BLaER1 (cell line): ENCODE results near the gene NPBWR2.

Source experiments
- H3K27ac ChIP-seq: shearing (Covaris generic); formaldehyde crosslinking; 2 replicates; pipeline ENCODE4 v1.8.1; 2022
- H3K27me3 ChIP-seq: shearing (Covaris generic); formaldehyde crosslinking; 2 replicates; pipeline ENCODE4 v1.8.1; 2022
- H3K36me3 ChIP-seq: shearing (Covaris generic); formaldehyde crosslinking; 2 replicates; pipeline ENCODE4 v1.8.1; 2022
- H3K4me1 ChIP-seq: shearing (Covaris generic); formaldehyde crosslinking; 2 replicates; pipeline ENCODE4 v1.8.1; 2022
- H3K4me2 ChIP-seq: shearing (Covaris generic); formaldehyde crosslinking; 2 replicates; pipeline ENCODE4 v1.8.1; 2022
- H3K4me3 ChIP-seq: shearing (Covaris generic); formaldehyde crosslinking; 2 replicates; pipeline ENCODE4 v1.8.1; 2022
- H3K9ac ChIP-seq: shearing (Covaris generic); formaldehyde crosslinking; 2 replicates; pipeline ENCODE4 v1.8.1; 2022
- H3K9me3 ChIP-seq: shearing (Covaris generic); formaldehyde crosslinking; 2 replicates; pipeline ENCODE4 v1.8.1; 2022
- H4K20me1 ChIP-seq: shearing (Covaris generic); formaldehyde crosslinking; 2 replicates; pipeline ENCODE4 v1.8.1; 2022
- Cebpa-rat ChIP-seq: shearing (Covaris generic); IDR thresholded peaks from 2 replicates; pipeline ENCODE4 v1.8.1; 2022

The NPBWR2 gene

DNA sequence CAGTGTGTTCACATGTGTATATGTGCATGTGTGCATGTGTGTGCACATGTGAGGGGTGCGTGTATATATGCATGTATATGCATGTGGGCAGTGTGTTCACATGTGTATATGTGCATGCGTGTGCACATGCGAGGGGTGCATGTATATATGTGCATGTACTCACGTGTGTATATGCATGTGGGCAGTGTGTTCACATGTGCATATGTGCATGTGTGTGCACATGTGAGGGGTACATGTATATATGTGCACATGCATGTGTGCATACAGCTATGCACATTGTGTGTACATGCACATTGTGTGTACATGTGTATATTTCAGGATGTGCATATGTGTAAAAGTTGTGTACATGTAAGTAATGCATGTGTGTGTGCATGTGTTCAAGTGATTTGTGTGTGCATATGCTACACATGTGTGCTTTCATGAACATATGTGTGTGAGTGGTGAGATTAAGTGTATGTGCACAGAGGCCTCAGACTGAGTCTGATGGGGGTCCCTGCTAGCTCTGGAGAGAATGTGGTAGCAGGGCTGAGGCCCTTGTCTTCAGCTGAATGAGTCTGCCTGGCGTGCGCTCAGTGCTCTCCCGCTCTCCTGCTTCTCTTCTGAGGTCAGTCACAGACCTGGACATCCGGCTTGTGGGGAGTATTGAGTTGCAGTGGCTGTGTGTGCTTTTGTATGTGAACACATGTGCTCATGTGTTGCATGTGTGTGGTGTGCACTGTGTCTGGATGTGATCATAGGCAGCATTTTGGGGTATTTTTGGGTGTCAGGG lies 37.0 kb upstream of the NPBWR2 start:
- H3K4me3 ChIP-seq: no peak overlapping the region
- no peaks in the 10 kb centered on the region for H3K36me3 ChIP-seq
- TF ChIP-seq Cebpa-rat: no peak
- H3K9me3 ChIP-seq: peaks cover 14% of the 10 kb centered on the region
- H3K9ac ChIP-seq: no peak overlapping the region
- no peak overlapping the region for H3K4me2 ChIP-seq
- H3K4me1 ChIP-seq: peaks cover 22% of the 10 kb centered on the region
- no peaks in the 10 kb centered on the region for H3K27me3 ChIP-seq
- H4K20me1 ChIP-seq: no peaks in the 10 kb centered on the region
- H3K27ac ChIP-seq: no peak overlapping the region

DNA sequence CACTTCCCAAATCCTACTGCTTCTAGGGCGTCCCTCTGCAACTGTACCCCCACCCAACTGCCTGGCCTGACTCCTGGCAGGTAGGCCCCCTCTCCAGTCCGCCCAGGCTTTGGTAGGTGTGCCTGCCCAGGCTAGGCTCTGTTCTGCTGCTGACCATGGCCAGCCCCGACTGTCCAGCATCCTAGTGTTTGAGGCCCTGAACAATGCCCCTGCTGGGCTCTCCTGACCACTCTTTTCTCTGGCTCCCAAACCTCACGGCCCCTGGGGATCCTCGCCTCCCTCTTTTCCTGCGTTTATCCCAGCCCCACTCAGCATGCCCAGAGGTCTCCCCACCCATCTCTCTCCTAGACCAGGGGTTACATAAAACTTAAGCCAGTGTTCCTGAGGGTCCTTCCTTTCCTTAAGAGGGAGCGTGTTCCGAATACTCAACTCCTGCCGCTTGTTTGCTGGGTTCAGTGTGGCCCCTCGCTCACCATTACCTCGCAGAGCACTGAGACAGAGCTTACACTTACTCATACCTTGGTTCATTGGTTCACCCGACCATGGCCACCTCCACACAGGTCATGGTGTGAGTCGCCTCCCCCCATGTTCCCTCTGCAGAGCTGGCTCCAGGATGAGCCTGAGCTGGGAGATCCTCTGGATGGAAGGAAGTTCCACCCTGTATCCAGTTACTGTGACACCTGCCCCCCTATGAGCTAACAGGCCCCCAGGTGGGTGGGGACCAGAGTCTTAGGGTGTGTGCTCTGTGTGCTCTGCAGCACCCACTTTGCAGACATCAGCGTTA lies 35.8 kb upstream of the NPBWR2 start:
- TF ChIP-seq Cebpa-rat: no peak
- Histone ChIP-seq H3K36me3 (no peaks in the 10 kb centered on the region), H3K9me3 (peaks cover 14% of the 10 kb centered on the region), H3K4me2 (peak overlapping the region; percentile 81), H3K27ac (peak overlapping the region; percentile 48; the same call in 1 of the 2 replicates), H3K9ac (peak overlapping the region; percentile 5; the same call in 1 of the 2 replicates), H3K27me3 (no peaks in the 10 kb centered on the region), H3K4me3 (no peak overlapping the region), H3K4me1 (peaks cover 22% of the 10 kb centered on the region), H4K20me1 (no peaks in the 10 kb centered on the region)

DNA sequence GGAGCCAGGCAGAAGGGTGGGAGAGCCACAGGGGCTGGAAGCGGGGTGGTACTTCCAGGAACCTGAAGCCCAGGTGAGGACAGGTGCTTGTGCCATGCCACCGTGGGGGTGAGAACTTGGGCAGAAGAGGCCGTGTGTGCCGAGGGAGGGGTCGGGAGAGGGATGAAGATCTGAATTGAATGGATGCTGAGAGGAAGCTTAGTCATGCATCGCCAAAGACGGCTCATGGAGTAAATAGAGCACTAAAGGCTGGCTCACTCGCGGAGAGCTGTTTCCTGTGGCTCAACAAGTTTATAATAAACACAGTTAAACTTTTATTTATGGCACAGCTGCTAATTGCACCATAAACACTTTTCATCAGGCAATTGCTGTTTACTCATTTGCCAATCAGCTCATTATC lies 35.2 kb upstream of the NPBWR2 start:
- Histone ChIP-seq H3K9me3 (peaks cover 14% of the 10 kb centered on the region), H3K4me2 (peak overlapping the region; percentile 81), H3K27ac (peak overlapping the region; percentile 48; the same call in 1 of the 2 replicates), H3K9ac (peak overlapping the region; percentile 5; the same call in 1 of the 2 replicates), H3K4me1 (peaks cover 22% of the 10 kb centered on the region), H4K20me1 (no peaks in the 10 kb centered on the region), H3K27me3 (no peaks in the 10 kb centered on the region), H3K36me3 (no peaks in the 10 kb centered on the region), H3K4me3 (no peak overlapping the region)
- TF ChIP-seq Cebpa-rat: no peak

DNA sequence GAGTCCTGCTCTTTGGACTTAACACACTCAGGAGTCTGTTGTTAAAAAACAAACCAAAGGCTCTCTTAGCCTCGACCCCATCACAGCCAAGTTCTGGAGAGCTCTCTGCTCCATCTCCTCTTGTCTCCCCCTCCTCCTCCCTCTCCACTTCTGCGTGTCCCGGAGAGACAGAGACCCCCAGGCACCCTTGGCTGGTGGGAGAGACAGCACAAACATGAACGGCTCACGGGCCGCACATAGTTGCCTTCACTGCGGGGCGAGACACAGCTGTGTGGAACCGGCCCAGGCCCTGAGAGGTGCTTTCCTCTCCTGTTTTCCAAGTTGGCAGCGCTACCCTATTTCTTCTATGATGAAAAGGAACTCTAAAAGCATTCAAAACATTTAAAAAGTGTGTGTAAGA lies 33.6 kb upstream of the NPBWR2 start:
- no peak overlapping the region for H3K27ac ChIP-seq
- H4K20me1 ChIP-seq: no peaks in the 10 kb centered on the region
- H3K9ac ChIP-seq: no peak overlapping the region
- no peak for TF ChIP-seq Cebpa-rat
- peaks cover 22% of the 10 kb centered on the region for H3K4me1 ChIP-seq
- H3K9me3 ChIP-seq: peaks cover 14% of the 10 kb centered on the region
- no peaks in the 10 kb centered on the region for H3K27me3 ChIP-seq
- no peaks in the 10 kb centered on the region for H3K36me3 ChIP-seq
- no peak overlapping the region for H3K4me2 ChIP-seq
- no peak overlapping the region for H3K4me3 ChIP-seq

DNA sequence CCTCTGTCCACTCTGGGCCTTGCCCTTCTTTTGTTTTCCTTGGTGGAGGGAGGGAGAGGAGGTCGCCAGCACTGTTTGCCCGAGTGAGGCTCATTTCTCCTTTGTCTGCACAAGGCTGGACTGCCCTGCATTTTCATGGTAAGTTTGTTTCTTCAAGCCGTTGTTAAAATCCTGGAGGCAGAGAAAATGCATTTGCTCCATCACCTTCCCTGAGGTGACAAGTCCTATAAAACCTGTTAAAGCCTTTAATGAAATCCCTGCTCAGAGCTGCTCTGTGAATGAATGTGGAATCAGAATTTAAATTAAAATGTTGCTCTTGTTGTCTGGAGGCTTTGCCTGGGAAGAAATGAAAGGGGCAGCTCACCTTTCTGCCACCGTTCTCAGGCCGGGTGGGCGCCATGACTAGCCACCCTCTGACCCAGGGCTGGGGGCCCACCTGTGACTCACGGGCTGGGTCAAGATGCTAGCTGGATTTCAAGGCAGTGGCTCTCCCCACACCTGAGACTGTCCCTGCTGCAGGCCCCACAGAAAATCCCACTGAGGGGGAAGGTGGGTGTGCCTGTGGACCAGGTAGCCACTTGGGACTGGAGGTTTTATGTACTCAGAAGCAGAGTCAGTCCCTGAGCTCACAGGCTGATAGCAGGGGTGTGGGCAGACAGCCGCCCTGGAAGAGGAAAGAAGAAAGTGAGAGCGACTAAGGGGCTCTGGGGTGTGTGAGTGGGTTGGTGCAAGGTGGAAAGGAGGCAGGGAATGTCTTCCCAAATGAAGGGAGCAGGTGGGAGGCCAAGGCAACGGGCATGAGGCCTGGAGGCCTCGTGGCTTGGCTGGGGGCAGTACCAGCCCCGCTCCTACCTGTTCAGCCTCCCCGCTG lies 32.9 kb upstream of the NPBWR2 start:
- no peak for TF ChIP-seq Cebpa-rat
- H3K4me1 ChIP-seq: peaks cover 22% of the 10 kb centered on the region
- no peak overlapping the region for H3K9ac ChIP-seq
- H3K9me3 ChIP-seq: peaks cover 11% of the 10 kb centered on the region
- H3K36me3 ChIP-seq: no peaks in the 10 kb centered on the region
- H3K4me3 ChIP-seq: no peak overlapping the region
- H4K20me1 ChIP-seq: no peaks in the 10 kb centered on the region
- H3K27ac ChIP-seq: no peak overlapping the region
- no peak overlapping the region for H3K4me2 ChIP-seq
- no peaks in the 10 kb centered on the region for H3K27me3 ChIP-seq

DNA sequence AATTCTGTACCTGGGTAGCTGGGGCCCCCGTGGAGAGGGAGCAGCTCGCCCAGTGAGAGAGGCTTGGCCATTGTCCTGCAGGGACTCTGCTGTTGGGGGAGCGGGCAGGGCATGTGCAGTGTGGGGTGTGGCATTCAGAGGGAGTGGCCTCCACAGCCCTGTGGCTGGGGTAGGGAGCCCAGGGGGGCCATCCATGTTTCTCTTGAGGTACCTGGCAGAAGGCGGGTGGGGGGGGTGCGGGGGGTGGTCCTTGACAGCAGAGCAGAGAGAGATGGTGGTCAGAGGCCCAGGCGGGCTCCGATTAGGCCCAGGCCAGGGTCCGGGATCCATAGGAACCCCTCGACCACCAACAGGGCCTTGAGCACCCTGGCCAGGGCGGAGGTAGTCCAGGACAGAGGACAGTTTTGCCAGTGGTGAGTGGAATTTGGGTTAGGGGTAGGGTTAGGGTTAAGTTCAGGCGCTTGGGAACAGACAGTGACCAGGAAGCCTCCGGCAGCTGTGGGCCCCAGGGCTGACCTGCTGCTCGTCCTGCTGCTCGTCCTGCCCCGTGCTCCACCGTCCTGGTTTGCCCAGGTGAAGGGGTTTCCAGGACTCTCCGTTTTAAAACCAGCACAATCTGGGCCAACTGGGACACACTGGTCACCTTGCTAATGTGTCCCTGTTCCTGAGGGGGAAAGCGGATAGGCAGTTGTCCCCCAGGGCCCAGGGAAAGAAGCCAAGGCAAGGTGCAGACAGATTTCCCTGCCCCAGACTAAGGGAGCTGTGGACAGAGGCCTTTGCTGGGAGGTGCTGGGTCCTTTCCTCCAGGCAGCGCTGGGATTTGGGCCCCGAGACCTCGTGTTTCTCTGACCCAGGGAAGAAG lies 32.1 kb upstream of the NPBWR2 start:
- no peaks in the 10 kb centered on the region for H3K27me3 ChIP-seq
- no peak overlapping the region for H3K27ac ChIP-seq
- H3K4me3 ChIP-seq: no peak overlapping the region
- H3K4me1 ChIP-seq: peaks cover 22% of the 10 kb centered on the region
- H3K9me3 ChIP-seq: peaks cover 2% of the 10 kb centered on the region
- no peak for TF ChIP-seq Cebpa-rat
- no peak overlapping the region for H3K9ac ChIP-seq
- no peaks in the 10 kb centered on the region for H4K20me1 ChIP-seq
- H3K36me3 ChIP-seq: no peaks in the 10 kb centered on the region
- H3K4me2 ChIP-seq: no peak overlapping the region

DNA sequence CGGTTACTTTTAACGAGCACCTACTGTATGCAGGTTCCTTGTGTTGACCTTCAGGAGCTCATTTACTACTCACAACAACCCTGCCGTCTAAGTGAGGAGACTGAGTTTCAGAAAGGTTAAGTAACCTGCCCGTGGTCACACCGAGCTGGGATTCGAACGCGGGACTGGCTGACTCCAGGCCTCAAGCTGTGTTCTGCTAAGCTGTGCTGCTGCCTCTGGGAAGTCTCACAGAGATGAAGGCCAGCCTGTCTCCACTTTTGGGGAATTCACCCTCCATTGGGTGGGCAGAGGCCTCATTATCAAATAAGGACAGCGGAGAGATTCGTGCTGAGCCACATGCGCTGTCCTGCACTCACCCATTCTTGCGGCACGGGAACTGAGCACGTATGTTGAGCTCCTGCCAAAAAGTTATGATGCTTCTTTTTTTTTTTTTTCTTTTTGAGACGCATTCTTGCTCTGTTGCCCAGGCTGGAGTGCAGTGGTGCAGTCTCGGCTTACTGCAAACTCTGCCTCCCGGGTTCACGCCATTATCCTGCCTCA lies 31.0 kb upstream of the NPBWR2 start:
- TF ChIP-seq Cebpa-rat: no peak
- Histone ChIP-seq H3K27ac (no peak overlapping the region), H3K36me3 (no peaks in the 10 kb centered on the region), H3K4me2 (no peak overlapping the region), H3K27me3 (no peaks in the 10 kb centered on the region), H3K4me1 (peaks cover 20% of the 10 kb centered on the region), H4K20me1 (no peaks in the 10 kb centered on the region), H3K4me3 (no peak overlapping the region), H3K9me3 (no peaks in the 10 kb centered on the region), H3K9ac (no peak overlapping the region)

DNA sequence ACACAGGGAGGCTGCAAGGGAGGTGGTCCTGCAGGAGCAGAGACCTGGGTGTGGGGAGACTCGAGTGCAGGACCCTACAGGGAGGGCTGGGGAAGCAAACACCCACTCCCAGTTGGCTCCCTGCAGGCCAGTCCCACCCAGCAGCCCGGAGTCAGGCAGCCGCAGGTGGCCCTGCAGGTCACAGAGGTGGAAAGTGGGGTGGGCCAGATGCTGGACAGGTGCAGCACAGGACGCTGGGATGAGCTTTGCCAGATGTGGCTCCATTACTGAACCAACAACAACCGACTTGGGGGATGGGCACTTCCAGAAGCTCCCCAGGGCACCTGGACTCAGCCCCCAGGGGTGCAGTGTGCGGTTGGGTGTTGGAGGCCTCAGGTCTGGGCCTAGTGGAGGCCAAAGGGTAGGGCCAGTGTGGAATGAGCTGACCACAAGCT lies 30.2 kb upstream of the NPBWR2 start:
- no peaks in the 10 kb centered on the region for H4K20me1 ChIP-seq
- no peaks in the 10 kb centered on the region for H3K36me3 ChIP-seq
- no peak overlapping the region for H3K4me2 ChIP-seq
- H3K27me3 ChIP-seq: no peaks in the 10 kb centered on the region
- H3K9me3 ChIP-seq: no peaks in the 10 kb centered on the region
- TF ChIP-seq Cebpa-rat: no peak
- peaks cover 13% of the 10 kb centered on the region for H3K4me1 ChIP-seq
- H3K9ac ChIP-seq: no peak overlapping the region
- no peak overlapping the region for H3K27ac ChIP-seq
- no peak overlapping the region for H3K4me3 ChIP-seq
